SK-N-SH (cell line): Measurements from ENCODE around the gene CHCHD6. TPM values are rescaled to one million over a fixed set of nuclear protein-coding genes. Genes with fewer than 3 reads are reported as not detected.

Experiments used
- CTCF ChIA-PET: fragments of 300-600, 350-600 bp; formaldehyde crosslinking; extraction: SDS; loops from one replicate; lab custom pipeline; 2021; lab: Yijun Ruan, JAX
- POLR2A ChIA-PET: fragments of 350-600 bp; sonication (Branson Sonifier 250); formaldehyde crosslinking; extraction: SDS; loops from one replicate; lab custom pipeline; 2020; ENCODE audit warnings: antibody characterized with exemption, inconsistent platforms; lab: Yijun Ruan, JAX
- DNase-seq: peaks from one replicate; pipeline ENCODE4 v3.0.0; 2012
- H2AFZ ChIP-seq: fragments of 200-600 bp; sonication (generic); 2 replicates; pipeline ENCODE4 v1.8.1; 2016; ENCODE audit warnings: antibody characterized with exemption, mild to moderate bottlenecking, low read depth
- H3F3A ChIP-seq: fragments of 200-600 bp; sonication (generic); replicated peaks from 2 replicates; pipeline ENCODE3; 2016; ENCODE audit warnings: antibody characterized with exemption, mild to moderate bottlenecking; ENCODE audit not compliant: insufficient read depth
- H3K27ac ChIP-seq, 2 experiments: fragments of 200-500 bp in 1 of 2; fragments of 200-600 bp in 1 of 2; sonication (Bioruptor generic) in 1 of 2; sonication (generic), shearing (Covaris generic) in 1 of 2; 2 replicates each; pipeline versions ENCODE4 v1.5.1 to v1.6.1; 2014 to 2016; ENCODE audit warnings: low read depth in 2 of 2, inconsistent platforms in 1 of 2, low read length in 1 of 2, mild to moderate bottlenecking in 1 of 2, mixed read lengths in 1 of 2
- H3K27me3 ChIP-seq: fragments of 200-600 bp; sonication (generic), shearing (Covaris generic); 2 replicates; pipeline ENCODE4 v1.6.1; 2016; ENCODE audit warnings: mixed run types; ENCODE audit not compliant: insufficient read depth
- H3K36me3 ChIP-seq, 2 experiments: fragments of 200-500 bp in 1 of 2; fragments of 200-600 bp in 1 of 2; sonication (Bioruptor generic) in 1 of 2; sonication (generic) in 1 of 2; replicated peaks in 1 of 2; 2 replicates each; pipeline versions ENCODE3 to v1.5.1; 2014 to 2016; ENCODE audit warnings: low read length in 1 of 2, mild to moderate bottlenecking in 1 of 2; ENCODE audit not compliant: insufficient read depth in 2 of 2, control insufficient read depth in 1 of 2
- H3K4me1 ChIP-seq, 2 experiments: fragments of 200-500 bp in 1 of 2; fragments of 200-600 bp in 1 of 2; sonication (Bioruptor generic) in 1 of 2; sonication (generic), shearing (Covaris generic) in 1 of 2; 2 replicates each; pipeline versions ENCODE4 v1.5.1 to v1.6.1; 2014 to 2016; ENCODE audit warnings: low read depth in 1 of 2, low read length in 1 of 2, mixed run types in 1 of 2; ENCODE audit not compliant: insufficient read depth in 2 of 2, control insufficient read depth in 1 of 2
- H3K4me2 ChIP-seq: fragments of 200-600 bp; sonication (generic), shearing (Covaris generic); 2 replicates; pipeline ENCODE4 v1.6.1; 2017; ENCODE audit warnings: mixed run types
- H3K4me3 ChIP-seq, 2 experiments: fragments of 200-500 bp in 1 of 2; fragments of 200-600 bp in 1 of 2; sonication (Bioruptor generic) in 1 of 2; sonication (generic), shearing (Covaris generic) in 1 of 2; 2 replicates each; pipeline versions ENCODE4 v1.5.1 to v1.8.1; 2014 to 2016; ENCODE audit warnings: low read depth in 2 of 2, inconsistent platforms in 1 of 2, low read length in 1 of 2, mild to moderate bottlenecking in 1 of 2, mixed read lengths in 1 of 2, moderate library complexity in 1 of 2
- H3K79me2 ChIP-seq: fragments of 200-600 bp; sonication (generic); 2 replicates; pipeline ENCODE4 v1.8.1; 2017; ENCODE audit warnings: mild to moderate bottlenecking; ENCODE audit not compliant: insufficient read depth
- H3K9ac ChIP-seq: fragments of 200-600 bp; sonication (generic); 2 replicates; pipeline ENCODE4 v1.6.1; 2017; ENCODE audit warnings: mixed run types
- H3K9me2 ChIP-seq: fragments of 200-600 bp; sonication (generic); 2 replicates; pipeline ENCODE4 v1.6.1; 2017; ENCODE audit warnings: mixed run types
- H3K9me3 ChIP-seq: fragments of 200-600 bp; sonication (generic); 2 replicates; pipeline ENCODE4 v1.6.1; 2017; ENCODE audit warnings: mixed run types, mild to moderate bottlenecking, moderate library complexity
- H4K20me1 ChIP-seq: fragments of 200-600 bp; sonication (generic); 2 replicates; pipeline ENCODE4 v1.6.1; 2017; ENCODE audit warnings: mild to moderate bottlenecking, mixed run types; ENCODE audit not compliant: insufficient read depth
- CHD2 ChIP-seq: fragments of 150-350 bp; IDR thresholded peaks from 2 replicates; pipeline ENCODE4 v1.6.1; 2018; ENCODE audit warnings: low read length; ENCODE audit not compliant: partially characterized antibody
- EP300 ChIP-seq, 2 experiments: IDR thresholded peaks; 2 replicates each; pipeline versions ENCODE4 v1.4.0 to v1.6.1; 2012; ENCODE audit warnings: borderline replicate concordance in 1 of 2, low read depth in 1 of 2, low read length in 1 of 2
- FOXJ3 ChIP-seq: sonication (generic); formaldehyde crosslinking; IDR thresholded peaks from 2 replicates; pipeline ENCODE4 v1.5.1; 2020; ENCODE audit warnings: mild to moderate bottlenecking, missing genetic modification reagents
- FOXM1 ChIP-seq: IDR thresholded peaks from 2 replicates; pipeline ENCODE4 v1.4.0; 2012; ENCODE audit warnings: low read depth, mild to moderate bottlenecking
- GATA2 ChIP-seq: sonication (generic); formaldehyde crosslinking; IDR thresholded peaks from 2 replicates; pipeline ENCODE4 v1.5.0; 2020; ENCODE audit warnings: mild to moderate bottlenecking, missing genetic modification reagents
- MEF2A ChIP-seq: IDR thresholded peaks from 2 replicates; pipeline ENCODE4 v1.4.0; 2012; ENCODE audit warnings: low read depth, borderline replicate concordance
- MXI1 ChIP-seq: IDR thresholded peaks from 2 replicates; pipeline ENCODE4 v1.6.1; 2012; ENCODE audit warnings: mild to moderate bottlenecking, low read depth, low read length, improper control_type of control experiment
- NFIC ChIP-seq: IDR thresholded peaks from 2 replicates; pipeline ENCODE4 v1.4.0; 2012; ENCODE audit warnings: borderline replicate concordance
- NRF1 ChIP-seq: IDR thresholded peaks from 2 replicates; pipeline ENCODE4 v1.6.1; 2012; ENCODE audit warnings: low read depth, mild to moderate bottlenecking, low read length
- RAD21 ChIP-seq: IDR thresholded peaks from 2 replicates; pipeline ENCODE4 v1.6.1; 2012; ENCODE audit warnings: mild to moderate bottlenecking, low read length
- RFX5 ChIP-seq: IDR thresholded peaks from 2 replicates; pipeline ENCODE4 v1.6.1; 2012; ENCODE audit warnings: mild to moderate bottlenecking, improper control_type of control experiment, low read length
- SIN3A ChIP-seq: IDR thresholded peaks from 2 replicates; pipeline ENCODE4 v1.6.1; 2012; ENCODE audit warnings: low read depth, mild to moderate bottlenecking, low read length, moderate library complexity, borderline replicate concordance
- TEAD4 ChIP-seq: IDR thresholded peaks from 2 replicates; pipeline ENCODE4 v1.4.0; 2012; ENCODE audit warnings: mild to moderate bottlenecking, borderline replicate concordance; ENCODE audit not compliant: insufficient read depth
- WGBS: methylation state at CpG from one replicate; pipeline ENCODE4 v1.1.6; 2017; ENCODE audit warnings: low lambda C conversion rate; 5-methylcytosine and 5-hydroxymethylcytosine counted together
- polyA plus RNA-seq, 3 experiments: library from polyadenylated mRNA; depleted of rRNA; stranded (reverse); fragments of >200 nt; gene quantifications; 2 replicates each; pipeline ENCODE4 v1.2.3, GENCODE V29; 2012
- TF ChIP-seq, protein P1 (sequence below): fragments of 200-600 bp; sonication (generic); IDR thresholded peaks from 2 replicates; pipeline ENCODE4 v1.6.1; 2017; ENCODE audit warnings: antibody characterized with exemption, mild to moderate bottlenecking, moderate library complexity
- TF ChIP-seq, protein P2 (sequence below): fragments of 150-350 bp; IDR thresholded peaks from 2 replicates; pipeline ENCODE4 v1.6.1; 2017; ENCODE audit warnings: antibody characterized with exemption, low read length, low read depth, borderline replicate concordance
- TF ChIP-seq, protein P3 (sequence below): IDR thresholded peaks from 2 replicates; pipeline ENCODE4 v1.4.0; 2012; ENCODE audit warnings: low read depth, borderline replicate concordance
- TF ChIP-seq, protein P4 (sequence below): IDR thresholded peaks from 2 replicates; pipeline ENCODE4 v1.6.1; 2012; ENCODE audit warnings: mild to moderate bottlenecking, low read depth, low read length, moderate library complexity
- TF ChIP-seq, protein P5 (sequence below): IDR thresholded peaks from 2 replicates; pipeline ENCODE4 v1.4.0; 2012; ENCODE audit warnings: low read depth

The CHCHD6 gene
- polyA plus RNA-seq, 1 of the 3 experiments (the other 2 are of a cell fraction), result 42.5 TPM

DNA sequence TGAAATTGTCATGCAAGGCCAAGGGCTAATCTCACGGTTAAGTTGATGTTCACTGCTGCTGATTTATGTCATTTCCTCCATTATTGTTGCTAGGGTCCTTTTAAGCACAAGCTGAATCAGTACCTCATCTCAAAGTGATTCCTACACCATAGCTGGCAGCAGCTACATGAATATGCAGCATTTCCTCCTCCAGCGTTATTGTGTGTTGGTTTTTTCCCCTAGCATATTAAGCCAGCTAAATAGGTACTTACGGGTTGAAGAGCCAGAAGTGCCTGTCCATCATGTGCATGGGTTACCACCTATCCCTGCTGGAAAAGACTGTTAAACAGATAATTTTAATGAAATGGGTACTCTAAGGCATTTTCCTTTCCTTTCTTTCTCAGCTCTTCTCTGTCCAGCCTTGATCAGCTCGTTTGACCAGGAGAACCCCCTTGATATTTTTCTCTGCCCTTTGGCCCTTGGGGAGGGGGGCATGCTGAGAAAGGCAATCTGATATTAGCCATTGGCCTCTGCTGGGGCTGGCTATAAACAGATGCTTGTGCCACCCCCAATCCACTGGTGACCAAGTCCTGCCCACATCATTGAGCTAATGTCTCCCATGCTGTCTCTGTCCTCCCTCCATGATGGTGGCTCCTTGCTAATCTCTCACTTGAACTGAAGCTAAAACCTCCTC is 163.3 kb downstream of the CHCHD6 start (continued):
- TF ChIP-seq, protein P1, sequence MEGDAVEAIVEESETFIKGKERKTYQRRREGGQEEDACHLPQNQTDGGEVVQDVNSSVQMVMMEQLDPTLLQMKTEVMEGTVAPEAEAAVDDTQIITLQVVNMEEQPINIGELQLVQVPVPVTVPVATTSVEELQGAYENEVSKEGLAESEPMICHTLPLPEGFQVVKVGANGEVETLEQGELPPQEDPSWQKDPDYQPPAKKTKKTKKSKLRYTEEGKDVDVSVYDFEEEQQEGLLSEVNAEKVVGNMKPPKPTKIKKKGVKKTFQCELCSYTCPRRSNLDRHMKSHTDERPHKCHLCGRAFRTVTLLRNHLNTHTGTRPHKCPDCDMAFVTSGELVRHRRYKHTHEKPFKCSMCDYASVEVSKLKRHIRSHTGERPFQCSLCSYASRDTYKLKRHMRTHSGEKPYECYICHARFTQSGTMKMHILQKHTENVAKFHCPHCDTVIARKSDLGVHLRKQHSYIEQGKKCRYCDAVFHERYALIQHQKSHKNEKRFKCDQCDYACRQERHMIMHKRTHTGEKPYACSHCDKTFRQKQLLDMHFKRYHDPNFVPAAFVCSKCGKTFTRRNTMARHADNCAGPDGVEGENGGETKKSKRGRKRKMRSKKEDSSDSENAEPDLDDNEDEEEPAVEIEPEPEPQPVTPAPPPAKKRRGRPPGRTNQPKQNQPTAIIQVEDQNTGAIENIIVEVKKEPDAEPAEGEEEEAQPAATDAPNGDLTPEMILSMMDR, result no peak
- TF ChIP-seq MEF2A, result no peak
- TF ChIP-seq SIN3A, result no peak
- TF ChIP-seq, all 33 proteins: peak for 0

DNA sequence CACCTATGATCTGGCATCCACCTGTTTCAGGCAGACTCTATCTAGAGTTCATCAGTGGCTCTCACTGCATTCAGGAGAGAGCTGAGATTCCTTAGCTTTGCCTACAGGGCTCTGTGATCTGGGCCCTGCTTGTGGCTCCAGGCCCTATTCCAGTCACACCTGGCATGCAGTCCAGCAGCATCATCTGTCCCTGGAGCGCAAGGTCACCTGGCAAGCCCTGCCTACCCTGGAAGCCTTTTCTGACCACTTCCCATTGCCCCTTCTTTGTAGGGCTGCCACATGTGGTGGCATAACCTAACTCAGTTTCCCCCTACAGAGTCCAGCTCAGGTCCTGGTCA is 163.8 kb downstream of the CHCHD6 start:
- peaks cover 0 to 3% of the 10 kb centered on the region in 2 experiments for H3K36me3 ChIP-seq
- H3K4me2 ChIP-seq, result no peak overlapping the region
- H3K9me3 ChIP-seq, result no peaks in the 10 kb centered on the region
- no peaks in the 10 kb centered on the region for H3F3A ChIP-seq
- H3K4me1 ChIP-seq, result peaks cover 12 to 25% of the 10 kb centered on the region in 2 experiments; a peak in 3 of 4 replicates
- no peaks in the 10 kb centered on the region for H4K20me1 ChIP-seq
- H3K9me2 ChIP-seq, result no peaks in the 10 kb centered on the region
- no peaks in the 10 kb centered on the region for H3K27me3 ChIP-seq
- H2AFZ ChIP-seq, result no peak overlapping the region
- no peaks in the 10 kb centered on the region for H3K79me2 ChIP-seq
- ChIA-PET POLR2A (no interaction called here), CTCF (interaction anchor here (1.1 kb wide), 1 partner anchor 32 kb away, joined by 4 read pairs; no protein-coding TSS in a partner anchor)
- DNase-seq, result no peak
- H3K9ac ChIP-seq, result no peak overlapping the region
- H3K27ac ChIP-seq, result no peak overlapping the region
- WGBS, result 100% methylated on average over 1 of the region's 1 CpG
- no peak overlapping the region for H3K4me3 ChIP-seq
- TF ChIP-seq TEAD4, result no peak
- TF ChIP-seq, protein P1, result no peak
- TF ChIP-seq FOXM1, result no peak
- no peak for TF ChIP-seq CHD2
- TF ChIP-seq, protein P2, sequence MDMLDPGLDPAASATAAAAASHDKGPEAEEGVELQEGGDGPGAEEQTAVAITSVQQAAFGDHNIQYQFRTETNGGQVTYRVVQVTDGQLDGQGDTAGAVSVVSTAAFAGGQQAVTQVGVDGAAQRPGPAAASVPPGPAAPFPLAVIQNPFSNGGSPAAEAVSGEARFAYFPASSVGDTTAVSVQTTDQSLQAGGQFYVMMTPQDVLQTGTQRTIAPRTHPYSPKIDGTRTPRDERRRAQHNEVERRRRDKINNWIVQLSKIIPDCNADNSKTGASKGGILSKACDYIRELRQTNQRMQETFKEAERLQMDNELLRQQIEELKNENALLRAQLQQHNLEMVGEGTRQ, result no peak
- TF ChIP-seq FOXJ3 (CRISPR knock-in tag), result no peak
- no peak for TF ChIP-seq RAD21
- no peak for TF ChIP-seq RFX5
- no peak for TF ChIP-seq GATA2 (CRISPR knock-in tag)
- TF ChIP-seq NRF1, result no peak
- TF ChIP-seq, protein P3, sequence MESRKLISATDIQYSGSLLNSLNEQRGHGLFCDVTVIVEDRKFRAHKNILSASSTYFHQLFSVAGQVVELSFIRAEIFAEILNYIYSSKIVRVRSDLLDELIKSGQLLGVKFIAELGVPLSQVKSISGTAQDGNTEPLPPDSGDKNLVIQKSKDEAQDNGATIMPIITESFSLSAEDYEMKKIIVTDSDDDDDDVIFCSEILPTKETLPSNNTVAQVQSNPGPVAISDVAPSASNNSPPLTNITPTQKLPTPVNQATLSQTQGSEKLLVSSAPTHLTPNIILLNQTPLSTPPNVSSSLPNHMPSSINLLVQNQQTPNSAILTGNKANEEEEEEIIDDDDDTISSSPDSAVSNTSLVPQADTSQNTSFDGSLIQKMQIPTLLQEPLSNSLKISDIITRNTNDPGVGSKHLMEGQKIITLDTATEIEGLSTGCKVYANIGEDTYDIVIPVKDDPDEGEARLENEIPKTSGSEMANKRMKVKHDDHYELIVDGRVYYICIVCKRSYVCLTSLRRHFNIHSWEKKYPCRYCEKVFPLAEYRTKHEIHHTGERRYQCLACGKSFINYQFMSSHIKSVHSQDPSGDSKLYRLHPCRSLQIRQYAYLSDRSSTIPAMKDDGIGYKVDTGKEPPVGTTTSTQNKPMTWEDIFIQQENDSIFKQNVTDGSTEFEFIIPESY, result no peak
- TF ChIP-seq SIN3A, result no peak
- TF ChIP-seq, protein P4, sequence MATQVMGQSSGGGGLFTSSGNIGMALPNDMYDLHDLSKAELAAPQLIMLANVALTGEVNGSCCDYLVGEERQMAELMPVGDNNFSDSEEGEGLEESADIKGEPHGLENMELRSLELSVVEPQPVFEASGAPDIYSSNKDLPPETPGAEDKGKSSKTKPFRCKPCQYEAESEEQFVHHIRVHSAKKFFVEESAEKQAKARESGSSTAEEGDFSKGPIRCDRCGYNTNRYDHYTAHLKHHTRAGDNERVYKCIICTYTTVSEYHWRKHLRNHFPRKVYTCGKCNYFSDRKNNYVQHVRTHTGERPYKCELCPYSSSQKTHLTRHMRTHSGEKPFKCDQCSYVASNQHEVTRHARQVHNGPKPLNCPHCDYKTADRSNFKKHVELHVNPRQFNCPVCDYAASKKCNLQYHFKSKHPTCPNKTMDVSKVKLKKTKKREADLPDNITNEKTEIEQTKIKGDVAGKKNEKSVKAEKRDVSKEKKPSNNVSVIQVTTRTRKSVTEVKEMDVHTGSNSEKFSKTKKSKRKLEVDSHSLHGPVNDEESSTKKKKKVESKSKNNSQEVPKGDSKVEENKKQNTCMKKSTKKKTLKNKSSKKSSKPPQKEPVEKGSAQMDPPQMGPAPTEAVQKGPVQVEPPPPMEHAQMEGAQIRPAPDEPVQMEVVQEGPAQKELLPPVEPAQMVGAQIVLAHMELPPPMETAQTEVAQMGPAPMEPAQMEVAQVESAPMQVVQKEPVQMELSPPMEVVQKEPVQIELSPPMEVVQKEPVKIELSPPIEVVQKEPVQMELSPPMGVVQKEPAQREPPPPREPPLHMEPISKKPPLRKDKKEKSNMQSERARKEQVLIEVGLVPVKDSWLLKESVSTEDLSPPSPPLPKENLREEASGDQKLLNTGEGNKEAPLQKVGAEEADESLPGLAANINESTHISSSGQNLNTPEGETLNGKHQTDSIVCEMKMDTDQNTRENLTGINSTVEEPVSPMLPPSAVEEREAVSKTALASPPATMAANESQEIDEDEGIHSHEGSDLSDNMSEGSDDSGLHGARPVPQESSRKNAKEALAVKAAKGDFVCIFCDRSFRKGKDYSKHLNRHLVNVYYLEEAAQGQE, result no peak
- no peak for TF ChIP-seq NFIC
- TF ChIP-seq MXI1, result no peak
- TF ChIP-seq EP300 (IDR thresholded peaks at IDR 0.05; ENCODE audit: borderline replicate concordance in 1 of 2, low read depth in 1 of 2, low read length in 1 of 2), result no peak
- TF ChIP-seq, protein P5, sequence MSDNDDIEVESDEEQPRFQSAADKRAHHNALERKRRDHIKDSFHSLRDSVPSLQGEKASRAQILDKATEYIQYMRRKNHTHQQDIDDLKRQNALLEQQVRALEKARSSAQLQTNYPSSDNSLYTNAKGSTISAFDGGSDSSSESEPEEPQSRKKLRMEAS, result no peak
